Measurements from ENCODE around the gene BNC2. TPM values are rescaled to one million over a fixed set of nuclear protein-coding genes. Genes with fewer than 3 reads are reported as not detected.

The BNC2 gene
- total RNA-seq, 2 donors from 2014 or later: 3.9 to 19.3 TPM

DNA sequence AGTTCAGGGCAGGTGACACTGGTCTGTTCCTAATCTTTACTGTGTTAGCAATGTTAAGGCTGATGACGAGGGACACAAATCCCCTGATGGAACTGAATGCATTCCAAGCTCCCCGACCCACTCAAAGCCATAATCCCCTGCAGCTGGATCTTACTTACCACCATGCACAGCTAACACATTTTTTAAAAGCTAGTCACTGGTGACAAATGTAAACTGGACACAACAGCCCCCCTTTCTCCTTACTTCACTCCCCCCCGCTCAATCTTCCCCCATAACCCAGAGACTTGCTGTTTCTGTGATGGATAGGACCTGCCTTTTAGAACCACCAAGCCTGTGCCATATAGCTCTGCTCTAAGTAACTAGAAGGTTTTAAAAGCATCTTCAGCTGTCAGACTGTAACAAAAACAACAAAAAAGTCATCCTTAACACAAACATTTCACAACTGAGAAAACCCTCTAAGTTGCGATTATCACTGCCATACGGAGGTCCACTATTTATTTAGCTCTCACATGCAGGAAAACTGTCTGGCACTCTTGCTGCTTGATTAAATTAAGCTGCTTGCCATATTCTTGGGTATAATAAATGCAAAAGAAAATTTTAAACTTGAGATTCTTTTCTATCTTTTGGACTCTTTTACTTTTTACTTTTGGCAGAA lies 44.4 kb downstream of the BNC2 start:
- ATAC-seq: no peak
- no peak for DNase-seq
- intact Hi-C loops (cut with DNase I, micrococcal nuclease): no loop called here

DNA sequence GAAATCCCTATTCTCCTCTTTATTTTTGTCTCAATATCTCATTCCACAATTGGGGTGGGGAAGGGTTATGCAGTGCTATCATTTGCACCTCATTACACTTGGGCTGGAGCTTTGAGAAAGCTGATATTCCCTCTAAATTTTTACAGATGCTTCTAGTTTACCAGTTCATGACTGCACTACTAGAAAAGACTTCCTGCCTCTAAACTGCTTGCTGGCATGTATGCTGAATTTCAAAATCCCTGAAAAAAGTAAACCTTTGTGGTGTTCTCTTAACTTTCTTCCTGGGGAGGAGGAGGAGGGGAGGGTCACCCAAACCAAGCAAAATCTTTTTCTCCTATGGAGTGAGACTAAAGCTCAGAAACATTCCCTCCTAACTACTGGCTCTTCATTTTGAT lies 45.1 kb downstream of the BNC2 start:
- intact Hi-C loops (cut with DNase I, micrococcal nuclease): no loop called here
- DNase-seq (no peak), ATAC-seq (no peak)

DNA sequence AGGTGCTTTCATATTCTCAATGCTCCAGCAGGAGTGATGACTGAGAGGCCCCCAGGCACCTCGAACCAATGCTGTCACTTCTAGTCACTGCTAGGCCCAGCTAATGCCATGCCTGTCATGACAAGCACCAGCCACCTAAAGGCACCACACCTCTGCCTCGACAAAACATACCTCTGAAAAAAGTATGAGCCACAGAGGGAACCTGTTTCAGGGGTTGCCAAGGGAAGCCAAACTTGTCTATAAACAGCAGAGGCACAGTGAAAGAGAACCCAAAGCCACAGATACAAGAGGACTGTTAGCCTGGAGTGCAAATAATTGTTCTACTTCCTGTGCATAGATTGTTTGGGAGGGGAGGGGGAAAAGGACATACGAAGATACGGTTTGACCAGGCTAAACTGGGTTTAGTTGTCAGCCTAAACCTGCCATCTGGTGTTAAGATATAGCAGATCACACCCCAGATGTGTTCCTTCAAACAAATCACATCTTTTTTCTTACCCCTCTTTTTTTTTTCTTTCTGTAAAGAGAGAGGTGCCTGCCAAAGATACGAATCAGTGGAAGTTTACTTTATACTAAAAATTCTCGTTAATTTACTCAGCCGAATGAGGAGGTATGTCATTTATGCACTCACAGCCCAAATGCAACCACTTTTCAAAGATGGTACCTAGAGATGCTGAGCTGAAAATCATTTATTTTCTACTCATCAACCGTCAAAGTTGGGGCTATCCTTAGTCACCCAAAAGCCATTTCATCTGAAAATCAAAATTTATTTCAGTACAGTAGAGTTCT lies 45.7 kb downstream of the BNC2 start:
- intact Hi-C loops (cut with DNase I, micrococcal nuclease): no loop called here
- ATAC-seq (no peak), DNase-seq (no peak)

DNA sequence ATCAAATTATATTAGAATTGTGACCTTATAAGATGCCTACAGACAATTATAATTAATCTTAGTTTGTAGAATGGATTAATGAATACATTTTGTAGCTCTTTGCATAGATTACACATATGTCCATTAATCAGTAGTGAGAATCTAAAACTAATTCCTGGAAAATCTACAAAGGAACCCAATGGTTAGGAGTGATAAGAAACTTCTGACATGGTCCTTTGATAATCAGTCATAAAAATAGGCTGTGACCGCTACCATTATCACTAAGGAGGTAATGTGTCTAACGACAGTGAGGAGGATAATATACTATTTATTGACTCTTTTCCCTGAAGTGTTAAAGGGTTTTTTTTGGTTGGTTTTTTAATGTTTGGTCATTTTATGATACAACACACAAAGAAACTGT lies 46.6 kb downstream of the BNC2 start:
- intact Hi-C loops (cut with DNase I, micrococcal nuclease): no loop called here
- no peak for DNase-seq
- no peak for ATAC-seq

DNA sequence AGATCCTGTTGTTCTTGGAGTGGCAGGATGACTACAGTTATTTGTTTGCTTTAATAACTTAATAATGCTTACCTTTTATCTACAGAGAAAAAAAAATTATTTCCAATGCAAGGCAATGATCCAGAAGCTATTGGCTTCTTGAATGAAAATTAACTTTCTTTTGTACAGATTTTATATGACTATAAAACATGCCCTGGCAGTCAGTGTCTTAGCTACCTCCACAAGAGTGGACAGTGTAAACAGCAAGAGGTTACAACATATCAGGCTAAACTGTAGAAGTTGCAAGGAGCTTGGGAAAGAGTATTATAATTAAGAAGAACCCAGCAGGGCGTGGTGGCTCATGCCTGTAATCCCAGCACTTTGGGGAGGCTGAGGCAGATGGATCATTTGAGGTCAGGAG lies 49.1 kb downstream of the BNC2 start:
- DNase-seq (no peak), ATAC-seq (no peak)
- intact Hi-C loops (cut with DNase I, micrococcal nuclease): no loop called here

DNA sequence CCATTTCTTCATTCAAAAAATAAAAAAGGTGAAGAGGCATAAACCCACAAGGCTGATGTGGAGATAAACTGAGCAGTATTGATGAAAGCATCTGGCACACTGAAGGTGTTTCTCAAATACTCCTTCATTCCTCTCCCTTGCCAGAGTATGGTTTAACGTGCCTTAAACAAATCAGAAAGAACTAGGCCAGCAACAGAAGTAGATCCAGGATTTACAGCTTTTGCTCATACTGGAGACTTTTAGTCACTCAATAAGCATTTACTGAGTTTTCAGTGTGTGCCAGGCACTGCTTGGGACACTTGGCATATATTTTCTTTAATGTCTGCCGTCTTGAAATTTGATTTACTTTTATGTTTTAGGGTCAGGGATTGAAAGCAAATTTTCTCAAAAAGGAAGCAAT lies 53.0 kb downstream of the BNC2 start:
- ATAC-seq (no peak), DNase-seq (no peak)
- intact Hi-C loops (cut with DNase I, micrococcal nuclease): no loop called here

DNA sequence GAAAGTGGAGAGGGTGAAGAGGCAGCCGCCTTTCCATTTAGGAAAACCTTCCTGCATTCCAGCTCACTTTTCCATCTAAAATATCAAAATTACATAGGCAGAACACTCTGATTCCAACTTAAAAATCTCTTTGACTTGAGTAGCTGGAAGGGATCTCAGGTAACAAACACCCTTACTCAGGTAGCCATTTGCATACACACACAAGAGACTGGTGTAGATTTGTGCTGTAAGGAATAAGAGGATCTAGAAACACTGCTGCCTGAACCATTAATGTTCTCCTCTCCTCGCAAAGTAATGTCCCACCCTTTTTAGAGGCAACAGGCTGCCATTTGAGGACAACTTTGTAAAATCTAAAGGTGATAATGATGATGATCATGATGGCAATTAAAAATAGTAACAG lies 53.5 kb downstream of the BNC2 start:
- DNase-seq (no peak), ATAC-seq (no peak)
- intact Hi-C loops (cut with DNase I, micrococcal nuclease): no loop called here

DNA sequence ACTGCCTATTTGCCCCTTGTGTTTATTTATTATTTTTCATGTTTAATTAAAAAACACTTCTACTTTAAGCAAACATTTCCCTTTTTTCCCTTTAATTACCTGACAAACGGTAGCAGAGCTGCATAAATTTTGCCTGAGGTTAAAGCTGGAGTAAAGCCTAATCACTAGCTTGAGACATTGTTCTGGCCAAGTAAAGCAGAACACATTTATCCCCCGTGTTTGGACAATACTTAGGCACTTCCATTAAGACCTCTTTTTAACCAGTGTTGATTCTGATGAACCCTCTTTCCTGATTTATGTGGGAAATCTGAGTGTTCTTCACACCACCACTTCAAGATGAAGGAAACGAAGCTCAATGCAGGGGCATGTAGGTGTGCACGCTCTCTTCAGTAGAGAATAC lies 54.5 kb downstream of the BNC2 start:
- DNase-seq: no peak
- intact Hi-C loops (cut with DNase I, micrococcal nuclease): no loop called here
- ATAC-seq: no peak

DNA sequence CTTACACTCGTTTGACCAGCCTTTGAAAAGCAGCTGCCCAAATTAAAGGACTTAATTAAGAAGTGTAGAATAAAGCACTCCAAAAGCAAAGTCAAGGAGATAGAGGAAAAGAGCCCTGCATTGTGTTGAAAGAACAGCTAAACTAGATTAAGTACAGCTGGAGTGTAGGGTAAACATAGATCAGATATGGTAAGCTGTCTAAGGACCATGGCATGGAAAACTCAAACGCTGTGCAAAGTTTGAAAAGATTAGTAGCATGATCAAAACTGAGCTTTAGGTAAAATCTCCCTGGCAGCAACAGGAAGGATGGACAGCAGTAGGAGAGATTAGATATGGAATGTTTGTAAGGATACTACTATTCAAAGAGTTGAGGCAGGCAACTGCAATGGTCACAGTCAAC lies 55.4 kb downstream of the BNC2 start:
- no peak for DNase-seq
- intact Hi-C loops (cut with DNase I, micrococcal nuclease): no loop called here
- no peak for ATAC-seq

DNA sequence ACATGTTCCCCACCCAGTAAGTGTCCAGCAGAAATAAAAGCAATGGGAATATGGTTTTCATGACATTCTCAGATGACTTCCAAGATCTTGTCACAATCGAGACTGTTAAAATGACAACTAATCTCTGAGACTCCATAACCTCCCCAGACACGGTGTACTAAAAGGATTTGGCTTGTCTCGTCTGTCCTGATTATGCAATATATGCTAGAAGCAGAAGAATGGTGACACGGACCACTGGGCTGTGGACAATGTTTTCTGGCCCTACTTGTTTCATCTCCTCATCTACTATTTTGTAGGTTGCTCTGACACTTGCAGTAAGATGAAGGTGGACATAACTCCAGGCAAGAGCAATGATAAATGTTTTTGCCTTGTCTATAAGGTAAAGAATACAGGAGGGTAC lies 56.6 kb downstream of the BNC2 start:
- no peak for DNase-seq
- intact Hi-C loops (cut with DNase I, micrococcal nuclease): no loop called here
- ATAC-seq: no peak

DNA sequence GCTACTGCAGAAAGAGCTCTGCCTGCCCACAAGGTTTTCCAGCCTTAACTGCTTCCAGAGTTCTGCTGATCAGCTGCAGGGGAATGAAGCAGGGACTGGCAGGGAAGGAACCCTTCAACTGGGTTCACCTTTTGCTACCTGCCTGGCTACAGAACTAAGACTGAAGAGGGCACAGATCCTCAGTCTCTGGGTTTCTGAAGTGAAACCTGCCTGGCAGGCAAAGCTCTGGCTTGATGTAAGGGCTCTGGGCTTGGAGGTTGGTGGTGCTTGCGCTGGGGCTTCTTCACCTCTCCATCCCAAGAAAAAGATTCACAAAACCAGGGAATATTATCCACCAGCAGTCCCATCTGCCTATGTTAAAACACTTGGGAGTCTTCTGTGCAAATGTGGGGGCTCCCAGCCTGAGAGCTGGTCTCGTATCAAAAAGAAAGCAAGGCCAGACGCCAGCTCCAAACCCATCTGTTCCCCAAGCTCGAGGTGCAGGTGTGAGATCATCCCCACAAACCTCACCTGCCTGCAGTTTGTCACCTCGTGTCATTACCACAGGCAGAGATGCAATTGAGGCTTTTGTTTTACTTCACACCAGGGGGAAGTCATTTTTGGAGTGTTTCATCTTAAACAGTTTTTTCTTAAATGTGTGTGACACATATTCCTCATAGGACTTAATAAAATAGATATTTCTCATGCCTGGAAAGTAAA lies 58.3 kb downstream of the BNC2 start:
- DNase-seq (no peak), ATAC-seq (no peak)
- intact Hi-C loops (cut with DNase I, micrococcal nuclease): no loop called here

DNA sequence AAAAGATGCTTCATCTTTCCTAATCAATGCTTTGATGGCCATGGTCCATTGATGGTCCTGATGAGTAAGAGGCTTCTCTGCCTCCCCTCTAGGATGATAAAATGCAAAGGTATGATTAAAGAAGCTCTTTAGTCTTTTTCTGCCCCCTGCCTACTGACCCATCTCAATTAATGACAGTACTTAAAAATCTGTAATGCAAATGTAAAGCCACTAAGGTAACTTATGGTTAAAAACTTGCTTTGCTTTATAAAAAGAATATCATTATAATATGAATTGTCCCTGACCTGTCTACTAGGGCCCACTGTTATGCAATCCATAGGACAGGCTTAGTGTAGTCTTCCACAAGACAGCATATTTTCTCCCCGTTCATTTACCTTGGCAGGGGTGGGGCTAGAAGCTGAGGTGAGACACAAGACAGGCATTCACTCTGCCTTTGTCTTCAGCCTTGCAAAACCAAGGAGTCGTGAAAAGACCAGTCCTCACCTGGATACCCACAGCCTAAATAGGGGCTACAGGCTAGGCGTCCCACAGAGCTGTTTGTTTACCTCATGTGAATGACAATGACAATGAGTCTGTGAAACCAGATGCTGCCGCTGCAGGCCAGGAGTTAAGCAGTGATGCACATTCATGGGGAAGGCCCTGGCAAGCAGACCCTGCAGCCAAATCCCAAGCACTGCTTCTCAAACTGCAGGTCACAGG lies 60.4 kb downstream of the BNC2 start:
- ATAC-seq (no peak), DNase-seq (no peak)
- intact Hi-C loops (cut with DNase I, micrococcal nuclease): no loop called here

DNA sequence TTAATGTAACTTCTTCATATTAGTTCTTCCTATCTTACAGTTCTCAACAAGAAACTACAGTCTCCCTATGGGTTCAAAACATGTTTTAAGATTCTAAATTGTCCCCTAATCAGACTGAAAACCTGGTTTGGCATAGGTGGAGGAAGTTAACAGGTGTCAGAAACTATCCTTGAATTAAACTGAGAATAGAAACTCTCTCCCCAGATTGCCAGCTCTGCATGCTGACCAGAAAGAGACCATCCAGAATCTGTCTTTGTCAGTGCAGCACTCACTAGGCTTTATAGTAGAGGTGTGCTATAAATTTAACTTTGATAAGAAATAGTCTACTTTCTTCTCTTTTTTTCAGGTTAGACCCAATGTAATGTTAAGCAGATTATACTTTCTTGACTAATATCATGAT lies 63.8 kb downstream of the BNC2 start:
- ATAC-seq: no peak
- intact Hi-C loops (cut with DNase I, micrococcal nuclease): no loop called here

DNA sequence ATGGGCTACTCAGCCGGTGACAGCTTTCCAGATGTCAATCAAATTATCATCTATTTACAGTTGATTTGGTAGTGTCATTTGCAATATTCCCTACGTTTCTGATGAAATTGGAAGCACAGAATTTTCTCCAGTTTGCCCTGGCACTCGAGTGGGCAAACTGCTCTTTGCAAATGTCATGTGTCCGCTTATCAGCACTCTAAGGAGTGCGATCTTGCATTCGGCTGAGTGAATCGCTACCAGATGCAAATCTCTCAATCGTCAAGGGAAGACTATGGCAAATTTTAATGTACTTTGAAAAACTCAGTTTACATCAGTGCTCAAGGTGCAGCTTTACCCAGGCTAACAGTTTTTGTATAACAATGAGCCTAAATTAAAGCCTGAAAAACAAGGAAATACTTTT lies 66.8 kb downstream of the BNC2 start:
- DNase-seq: no peak
- ATAC-seq: no peak

More for the DNA sequence above, 63.8 kb downstream of the BNC2 start:
- DNase-seq: no peak

DNA sequence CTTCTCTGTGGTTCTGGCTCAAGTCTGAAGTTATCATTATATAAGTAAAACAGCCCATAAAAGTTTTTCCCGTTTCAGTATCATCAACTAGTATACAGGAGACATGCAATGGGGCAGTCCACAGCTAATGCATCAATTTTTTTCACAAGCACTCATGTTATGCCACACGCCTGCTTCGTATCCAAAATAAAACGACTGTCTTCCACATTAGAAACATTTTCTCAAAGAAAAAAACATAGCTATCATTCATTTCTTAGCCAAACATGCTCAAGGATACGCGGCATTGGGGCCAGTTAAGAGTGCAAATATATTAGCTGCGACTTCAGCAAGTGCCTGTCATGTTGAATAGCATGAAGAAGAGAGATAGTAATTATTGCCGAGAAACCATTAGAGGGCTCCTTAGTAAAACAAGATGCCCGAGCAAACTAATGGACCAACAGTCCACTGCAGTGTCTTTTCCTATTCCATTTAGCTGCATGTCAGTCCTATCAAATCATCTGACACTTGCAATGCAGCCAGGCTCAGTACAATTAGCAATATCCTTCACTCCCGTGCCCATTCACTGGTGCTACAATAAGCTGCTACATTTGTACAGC lies 68.5 kb downstream of the BNC2 start:
- ATAC-seq (no peak), DNase-seq (no peak)
- intact Hi-C loops (cut with DNase I, micrococcal nuclease): no loop called here

More for the DNA sequence above, 66.8 kb downstream of the BNC2 start:
- intact Hi-C loops (cut with DNase I, micrococcal nuclease): no loop called here

DNA sequence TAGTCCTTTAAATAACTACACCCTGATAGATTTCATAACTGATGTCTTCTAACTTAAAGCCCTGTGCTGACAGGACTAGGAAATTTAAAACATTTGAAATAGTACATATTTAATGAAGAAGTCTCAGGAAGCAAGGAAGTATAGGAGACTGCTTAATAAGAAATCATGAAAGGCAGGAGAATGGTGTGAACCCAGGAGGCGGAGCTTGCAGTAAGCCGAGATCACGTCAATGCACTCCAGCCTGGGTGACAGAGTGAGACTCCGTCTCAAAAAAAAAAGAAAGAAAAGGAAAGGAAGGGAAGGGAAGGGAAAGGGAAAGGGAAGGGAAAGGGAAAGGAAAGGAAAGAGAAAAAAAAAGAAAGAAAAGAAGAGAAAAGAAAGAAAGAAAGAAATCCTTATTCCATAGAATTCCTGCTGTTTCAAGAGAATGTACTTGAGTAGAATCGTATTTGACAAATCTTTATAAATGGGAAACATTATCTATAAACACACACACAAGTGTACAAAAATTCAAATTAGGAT lies 74.1 kb downstream of the BNC2 start:
- DNase-seq: no peak
- intact Hi-C loops (cut with DNase I, micrococcal nuclease): no loop called here
- no peak for ATAC-seq

DNA sequence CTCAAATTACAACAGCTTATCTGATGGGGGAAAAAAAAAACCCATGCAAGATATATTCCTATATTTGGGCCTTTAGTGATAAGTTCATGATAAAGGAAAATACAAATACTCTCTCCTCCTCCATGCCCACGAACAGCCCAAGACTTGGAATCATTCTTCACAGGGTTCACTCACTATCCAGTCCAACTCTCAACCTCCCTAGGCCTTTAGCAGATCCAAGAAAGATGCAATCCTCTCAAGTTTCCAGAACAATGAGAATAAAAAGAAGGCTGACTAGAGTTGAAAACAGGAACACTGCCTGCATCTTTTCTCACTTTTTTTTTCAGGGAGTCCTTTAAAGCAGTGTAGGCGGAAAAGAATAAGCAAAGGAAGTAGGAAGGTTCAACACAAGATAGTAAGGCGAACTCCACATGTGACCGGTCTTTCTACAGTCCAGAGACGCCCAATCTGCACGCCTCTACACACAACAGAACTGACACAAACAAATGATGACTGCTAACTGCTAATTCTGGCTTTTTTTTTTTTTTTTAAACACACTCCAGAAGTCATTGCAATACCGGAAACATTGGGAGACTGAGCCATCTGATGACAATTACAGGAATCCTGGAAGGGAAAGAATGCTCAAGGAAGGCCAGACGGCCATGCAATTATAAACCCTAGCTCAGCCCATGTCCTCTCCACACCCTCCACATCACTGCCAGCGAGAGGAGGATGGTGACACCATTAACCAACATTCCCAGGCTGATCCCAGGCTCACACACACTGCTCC lies 75.4 kb downstream of the BNC2 start:
- DNase-seq (no peak), ATAC-seq (no peak)
- intact Hi-C loops (cut with DNase I, micrococcal nuclease): no loop called here

DNA sequence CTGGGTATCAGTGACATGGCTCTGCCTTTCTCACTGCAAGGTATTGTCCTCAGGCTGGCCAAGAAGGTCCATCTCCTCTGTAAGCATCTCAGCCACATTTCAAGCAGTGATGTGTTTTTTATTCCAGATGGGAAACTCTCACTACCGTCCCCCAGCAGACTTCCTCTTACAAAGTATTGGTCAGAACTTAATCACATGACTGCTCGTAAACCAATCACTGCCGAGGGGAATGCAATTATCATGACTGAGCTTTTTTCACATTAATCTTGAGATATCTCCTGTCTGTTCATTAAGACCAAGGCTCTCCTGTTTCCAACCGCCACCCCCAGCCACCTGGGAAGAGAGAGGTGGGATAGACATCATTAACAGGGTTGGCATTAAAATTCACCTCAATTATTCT lies 76.4 kb downstream of the BNC2 start:
- DNase-seq: no peak
- intact Hi-C loops (cut with DNase I, micrococcal nuclease): no loop called here
- ATAC-seq: no peak
